Measurements from ENCODE around the gene RPS29. TPM values are rescaled to one million over a fixed set of nuclear protein-coding genes. Genes with fewer than 3 reads are reported as not detected.
"Not testable (repeated sequence)": the region's sequence is repeated elsewhere in the genome, so short reads cannot be mapped to it uniquely, and the experiment has no call there.

RPS29 gene
- polyA plus RNA-seq, 4 donors: 2,810 to 5,742 (median 3,888) TPM

DNA sequence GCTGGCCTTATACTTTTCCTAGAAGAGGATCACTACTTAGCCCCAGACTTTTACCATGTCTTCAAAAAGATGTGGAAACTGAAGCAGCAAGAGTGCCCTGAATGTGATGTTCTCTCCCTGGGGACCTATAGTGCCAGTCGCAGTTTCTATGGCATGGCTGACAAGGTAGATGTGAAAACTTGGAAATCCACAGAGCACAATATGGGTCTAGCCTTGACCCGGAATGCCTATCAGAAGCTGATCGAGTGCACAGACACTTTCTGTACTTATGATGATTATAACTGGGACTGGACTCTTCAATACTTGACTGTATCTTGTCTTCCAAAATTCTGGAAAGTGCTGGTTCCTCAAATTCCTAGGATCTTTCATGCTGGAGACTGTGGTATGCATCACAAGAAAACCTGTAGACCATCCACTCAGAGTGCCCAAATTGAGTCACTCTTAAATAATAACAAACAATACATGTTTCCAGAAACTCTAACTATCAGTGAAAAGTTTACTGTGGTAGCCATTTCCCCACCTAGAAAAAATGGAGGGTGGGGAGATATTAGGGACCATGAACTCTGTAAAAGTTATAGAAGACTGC, 35.9 kb upstream of the RPS29 start:
- Histone ChIP-seq H3K4me1 (ENCODE audit: control insufficient read depth in 3 of 3, insufficient read depth in 2 of 3, low read depth in 1 of 3, low read length in 2 of 3) (peaks cover 0 to 9% (median 5%) of the 10 kb centered on the region in 3 donors), H3K36me3 (ENCODE audit: control insufficient read depth in 3 of 3, insufficient read depth in 2 of 3, low read depth in 1 of 3, low read length in 3 of 3) (peaks cover 0 to 21% (median 7%) of the 10 kb centered on the region in 3 donors), H3K4me3 (ENCODE audit: low read depth in 1 of 3, low read length in 3 of 3) (peak overlapping the region; percentile 77 to 87 (median 81)), H3K27ac (ENCODE audit: low read depth in 1 of 3, low read length in 2 of 3) (peak overlapping the region in 2 of 3 donors; percentile 86 to 99), H3K9me3 (ENCODE audit: control insufficient read depth in 2 of 2, insufficient read depth in 1 of 2, low read depth in 1 of 2, low read length in 1 of 2) (no peaks in the 10 kb centered on the region), H3K27me3 (ENCODE audit: control insufficient read depth in 3 of 3, insufficient read depth in 3 of 3, low read length in 3 of 3) (no peaks in the 10 kb centered on the region)
- 6 to 41% (median 21%) methylated on average over 3 of the region's 3 CpGs for WGBS, 3 donors
- no peak for FAIRE-seq
- no peak for DNase-seq

DNA sequence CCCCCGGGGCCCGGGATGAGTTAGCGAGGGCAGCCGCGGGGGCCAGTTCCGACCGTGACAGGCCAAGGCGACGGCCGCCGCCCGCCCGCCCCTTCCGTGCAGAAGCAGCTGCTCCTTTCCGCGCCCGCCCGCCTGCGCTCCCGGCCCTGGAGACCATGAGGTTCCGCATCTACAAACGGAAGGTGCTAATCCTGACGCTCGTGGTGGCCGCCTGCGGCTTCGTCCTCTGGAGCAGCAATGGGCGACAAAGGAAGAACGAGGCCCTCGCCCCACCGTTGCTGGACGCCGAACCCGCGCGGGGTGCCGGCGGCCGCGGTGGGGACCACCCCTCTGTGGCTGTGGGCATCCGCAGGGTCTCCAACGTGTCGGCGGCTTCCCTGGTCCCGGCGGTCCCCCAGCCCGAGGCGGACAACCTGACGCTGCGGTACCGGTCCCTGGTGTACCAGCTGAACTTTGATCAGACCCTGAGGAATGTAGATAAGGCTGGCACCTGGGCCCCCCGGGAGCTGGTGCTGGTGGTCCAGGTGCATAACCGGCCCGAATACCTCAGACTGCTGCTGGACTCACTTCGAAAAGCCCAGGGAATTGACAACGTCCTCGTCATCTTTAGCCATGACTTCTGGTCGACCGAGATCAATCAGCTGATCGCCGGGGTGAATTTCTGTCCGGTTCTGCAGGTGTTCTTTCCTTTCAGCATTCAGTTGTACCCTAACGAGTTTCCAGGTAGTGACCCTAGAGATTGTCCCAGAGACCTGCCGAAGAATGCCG, 35.1 kb upstream of the RPS29 start:
- Histone ChIP-seq H3K4me3 (ENCODE audit: low read depth in 1 of 3, low read length in 3 of 3) (peak overlapping the region; percentile 77 to 87 (median 81)), H3K9me3 (ENCODE audit: control insufficient read depth in 2 of 2, insufficient read depth in 1 of 2, low read depth in 1 of 2, low read length in 1 of 2) (no peaks in the 10 kb centered on the region), H3K4me1 (ENCODE audit: control insufficient read depth in 3 of 3, insufficient read depth in 2 of 3, low read depth in 1 of 3, low read length in 2 of 3) (peaks cover 0 to 9% (median 5%) of the 10 kb centered on the region in 3 donors), H3K36me3 (ENCODE audit: control insufficient read depth in 3 of 3, insufficient read depth in 2 of 3, low read depth in 1 of 3, low read length in 3 of 3) (peaks cover 0 to 19% (median 5%) of the 10 kb centered on the region in 3 donors), H3K27me3 (ENCODE audit: control insufficient read depth in 3 of 3, insufficient read depth in 3 of 3, low read length in 3 of 3) (no peaks in the 10 kb centered on the region), H3K27ac (ENCODE audit: low read depth in 1 of 3, low read length in 2 of 3) (peak overlapping the region; percentile 86 to 99 (median 86))
- peak in 1 of 2 donors; percentile 66 for DNase-seq
- no peak for FAIRE-seq
- WGBS, 3 donors: 1 to 2% (median 2%) methylated on average over 39 to 65 of the region's 65 CpGs

DNA sequence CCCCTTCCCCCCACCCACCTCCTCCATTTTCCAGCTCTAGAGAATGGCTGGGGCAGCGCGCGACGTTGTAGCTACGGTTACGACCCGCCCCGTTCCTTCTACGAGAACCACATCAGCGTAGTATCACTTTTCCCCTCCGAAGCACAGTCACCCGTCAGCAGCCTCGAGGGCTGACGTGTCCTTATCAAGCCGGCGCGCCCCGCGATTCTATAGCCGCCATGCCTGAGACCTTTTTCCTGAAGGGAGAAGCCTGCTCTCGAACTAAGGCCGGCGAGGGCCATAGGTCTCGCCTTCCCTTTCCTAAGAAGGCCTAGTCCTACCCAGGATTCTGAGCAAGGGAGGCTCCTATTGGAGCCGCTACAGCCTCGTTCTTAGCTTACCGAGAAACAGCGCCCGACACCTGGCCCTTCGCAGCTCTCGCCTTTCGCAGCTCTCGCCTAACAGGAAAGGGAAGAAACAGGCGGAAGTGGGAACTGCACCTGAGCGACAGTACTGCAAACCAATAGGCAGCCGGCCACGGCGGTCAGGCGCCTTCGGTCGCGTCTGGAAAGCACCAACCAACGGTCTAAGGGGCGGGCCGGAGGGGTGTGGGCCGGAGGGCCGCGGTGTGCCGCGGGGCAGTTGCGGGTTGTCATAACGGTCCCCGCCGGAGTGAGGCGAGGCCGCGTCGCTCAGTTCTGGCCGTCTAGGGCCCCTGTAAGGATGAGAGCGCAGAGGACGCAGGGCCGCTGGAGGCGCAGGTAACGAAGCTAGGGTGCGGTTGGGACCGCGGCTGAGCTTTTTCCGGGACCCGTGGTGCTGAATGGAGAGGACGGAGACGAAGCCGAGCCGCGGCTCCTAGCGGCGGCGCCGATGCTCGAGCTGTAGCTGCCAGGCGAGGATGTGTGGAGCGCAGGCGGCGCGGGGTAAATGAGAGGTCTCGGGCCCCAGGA, 34.3 kb upstream of the RPS29 start, which contains the start of the genes MGAT2 and RPL36AL:
TSS of gene MGAT2 (plus strand) at position 618 of the 932 bp plus-strand sequence. CDS start 470 bp downstream, outside the sequence.
TSS of gene RPL36AL (minus strand) at position 445 of the 932 bp plus-strand sequence. CDS start 1,522 bp downstream, outside the sequence.
- H3K27ac ChIP-seq (ENCODE audit: low read depth in 1 of 3, low read length in 2 of 3): peak within 1 kb of the TSS; percentile 86 to 99 (median 98)
- H3K4me3 ChIP-seq (ENCODE audit: low read depth in 1 of 3, low read length in 3 of 3): peak within 1 kb of the TSS; percentile 77 to 87 (median 81)
- no peaks in the 10 kb centered on the region for H3K9me3 ChIP-seq (ENCODE audit: control insufficient read depth in 2 of 2, insufficient read depth in 1 of 2, low read depth in 1 of 2, low read length in 1 of 2)
- no peak for FAIRE-seq
- peak; percentile 98 to 99 for DNase-seq
- peaks cover 0 to 20% (median 5%) of the 10 kb centered on the region in 3 donors for H3K36me3 ChIP-seq (ENCODE audit: control insufficient read depth in 3 of 3, insufficient read depth in 2 of 3, low read depth in 1 of 3, low read length in 3 of 3)
- 0% methylated on average over 74 to 85 of the region's 85 CpGs for WGBS, 3 donors
- peaks cover 0 to 9% (median 5%) of the 10 kb centered on the region in 3 donors for H3K4me1 ChIP-seq (ENCODE audit: control insufficient read depth in 3 of 3, insufficient read depth in 2 of 3, low read depth in 1 of 3, low read length in 2 of 3)
- no peaks in the 10 kb centered on the region for H3K27me3 ChIP-seq (ENCODE audit: control insufficient read depth in 3 of 3, insufficient read depth in 3 of 3, low read length in 3 of 3)

DNA sequence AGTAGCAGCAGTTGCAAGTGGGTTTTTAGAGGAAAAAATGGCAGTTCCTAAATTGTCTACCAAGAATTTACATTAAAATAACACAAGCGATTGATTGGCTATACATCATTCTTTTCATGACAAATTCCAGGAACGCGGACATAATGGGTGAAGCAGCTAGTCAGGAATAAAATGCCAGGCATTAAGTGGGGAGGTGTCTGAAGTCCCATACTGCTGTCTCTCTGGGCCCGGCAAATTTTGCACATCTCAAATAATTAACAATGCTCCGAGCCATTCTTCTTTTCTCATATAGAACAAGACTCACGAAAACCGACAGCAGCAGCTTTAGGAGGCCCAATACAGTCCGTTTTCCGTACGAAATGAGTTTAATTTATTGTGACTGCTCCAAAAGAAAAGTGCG, 33.5 kb upstream of the RPS29 start:
- H3K9me3 ChIP-seq (ENCODE audit: control insufficient read depth in 2 of 2, insufficient read depth in 1 of 2, low read depth in 1 of 2, low read length in 1 of 2): no peaks in the 10 kb centered on the region
- H3K4me1 ChIP-seq (ENCODE audit: control insufficient read depth in 3 of 3, insufficient read depth in 2 of 3, low read depth in 1 of 3, low read length in 2 of 3): peaks cover 0 to 9% (median 5%) of the 10 kb centered on the region in 3 donors
- peaks cover 0 to 23% (median 5%) of the 10 kb centered on the region in 3 donors for H3K36me3 ChIP-seq (ENCODE audit: control insufficient read depth in 3 of 3, insufficient read depth in 2 of 3, low read depth in 1 of 3, low read length in 3 of 3)
- H3K27ac ChIP-seq (ENCODE audit: low read depth in 1 of 3, low read length in 2 of 3): peak overlapping the region; percentile 86 to 99 (median 98)
- H3K4me3 ChIP-seq (ENCODE audit: low read depth in 1 of 3, low read length in 3 of 3): peak overlapping the region; percentile 77 to 87 (median 81)
- no peaks in the 10 kb centered on the region for H3K27me3 ChIP-seq (ENCODE audit: control insufficient read depth in 3 of 3, insufficient read depth in 3 of 3, low read length in 3 of 3)
- 0 to 1% (median 0%) methylated on average over 11 of the region's 11 CpGs for WGBS, 3 donors
- FAIRE-seq (no peak), DNase-seq (no peak)

DNA sequence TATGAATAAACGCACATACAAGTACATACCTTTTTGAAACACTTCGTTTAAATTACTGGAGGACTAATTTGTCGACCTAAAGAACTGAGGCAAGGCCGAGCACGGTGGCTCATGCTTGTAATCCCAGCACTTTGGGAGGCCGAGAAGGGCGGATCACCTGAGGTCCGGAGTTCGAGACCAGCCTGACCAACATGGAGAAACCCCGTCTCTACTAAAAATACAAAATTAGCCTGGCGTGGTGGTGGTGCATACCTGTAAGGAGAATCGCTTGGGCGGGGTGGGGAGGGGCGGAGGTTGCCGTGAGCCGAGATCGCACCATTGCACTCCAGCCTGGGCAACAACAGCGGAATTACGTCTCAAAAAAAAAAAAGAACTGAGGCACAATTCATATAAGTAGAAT, 33.1 kb upstream of the RPS29 start:
- WGBS, 3 donors: 8 to 50% (median 15%) methylated on average over 19 of the region's 19 CpGs
- peaks cover 0 to 23% (median 5%) of the 10 kb centered on the region in 3 donors for H3K36me3 ChIP-seq (ENCODE audit: control insufficient read depth in 3 of 3, insufficient read depth in 2 of 3, low read depth in 1 of 3, low read length in 3 of 3)
- DNase-seq; H3K9me3 ChIP-seq (ENCODE audit: control insufficient read depth in 2 of 2, insufficient read depth in 1 of 2, low read depth in 1 of 2, low read length in 1 of 2); FAIRE-seq; H3K27me3 ChIP-seq (ENCODE audit: control insufficient read depth in 3 of 3, insufficient read depth in 3 of 3, low read length in 3 of 3); H3K4me1 ChIP-seq (ENCODE audit: control insufficient read depth in 3 of 3, insufficient read depth in 2 of 3, low read depth in 1 of 3, low read length in 2 of 3): not testable (repeated sequence)
- H3K27ac ChIP-seq (ENCODE audit: low read depth in 1 of 3, low read length in 2 of 3): peak overlapping the region in 2 of 3 donors; percentile 98 to 99
- peak overlapping the region; percentile 77 to 87 (median 81) for H3K4me3 ChIP-seq (ENCODE audit: low read depth in 1 of 3, low read length in 3 of 3)

DNA sequence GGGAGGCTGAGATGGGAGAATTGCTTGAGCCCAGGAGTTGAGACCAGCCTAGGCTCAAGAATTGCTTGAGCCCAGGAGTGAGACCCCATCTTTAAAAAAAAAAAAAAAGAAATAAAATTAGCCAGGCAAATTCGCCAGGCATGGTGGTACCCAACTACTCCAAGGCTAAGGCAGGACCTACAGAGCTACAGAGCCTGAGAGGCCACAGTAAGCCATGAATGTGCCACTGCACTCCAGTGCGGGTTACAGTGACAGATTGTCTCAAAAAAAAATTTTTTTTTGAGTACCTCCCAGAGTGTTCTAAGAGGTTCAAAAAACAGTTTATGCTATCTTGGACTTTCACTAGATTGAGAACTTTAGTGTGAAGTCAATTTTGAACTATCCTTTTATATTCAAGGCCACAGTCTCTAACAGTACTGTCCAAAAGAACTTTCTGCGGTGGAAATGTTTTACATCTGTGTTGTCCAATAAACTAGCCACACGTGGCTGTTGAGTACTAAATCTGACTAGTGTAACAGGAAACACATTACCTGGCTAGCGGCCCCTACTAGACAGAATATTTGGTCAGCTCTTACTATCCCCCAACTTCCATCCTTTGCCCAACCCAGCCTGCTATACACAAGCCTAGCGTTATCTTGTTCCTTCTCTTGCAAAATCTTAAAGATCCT, 31.8 kb upstream of the RPS29 start:
- DNase-seq: no peak
- 83 to 85% (median 84%) methylated on average over 6 of the region's 6 CpGs for WGBS, 3 donors
- H3K27ac ChIP-seq (ENCODE audit: low read depth in 1 of 3, low read length in 2 of 3): no peak overlapping the region
- peaks cover 0 to 6% (median 5%) of the 10 kb centered on the region in 3 donors for H3K4me1 ChIP-seq (ENCODE audit: control insufficient read depth in 3 of 3, insufficient read depth in 2 of 3, low read depth in 1 of 3, low read length in 2 of 3)
- no peaks in the 10 kb centered on the region for H3K9me3 ChIP-seq (ENCODE audit: control insufficient read depth in 2 of 2, insufficient read depth in 1 of 2, low read depth in 1 of 2, low read length in 1 of 2)
- H3K36me3 ChIP-seq (ENCODE audit: control insufficient read depth in 3 of 3, insufficient read depth in 2 of 3, low read depth in 1 of 3, low read length in 3 of 3): peaks cover 0 to 25% (median 5%) of the 10 kb centered on the region in 3 donors
- no peak for FAIRE-seq
- H3K4me3 ChIP-seq (ENCODE audit: low read depth in 1 of 3, low read length in 3 of 3): no peak overlapping the region
- H3K27me3 ChIP-seq (ENCODE audit: control insufficient read depth in 3 of 3, insufficient read depth in 3 of 3, low read length in 3 of 3): no peaks in the 10 kb centered on the region

DNA sequence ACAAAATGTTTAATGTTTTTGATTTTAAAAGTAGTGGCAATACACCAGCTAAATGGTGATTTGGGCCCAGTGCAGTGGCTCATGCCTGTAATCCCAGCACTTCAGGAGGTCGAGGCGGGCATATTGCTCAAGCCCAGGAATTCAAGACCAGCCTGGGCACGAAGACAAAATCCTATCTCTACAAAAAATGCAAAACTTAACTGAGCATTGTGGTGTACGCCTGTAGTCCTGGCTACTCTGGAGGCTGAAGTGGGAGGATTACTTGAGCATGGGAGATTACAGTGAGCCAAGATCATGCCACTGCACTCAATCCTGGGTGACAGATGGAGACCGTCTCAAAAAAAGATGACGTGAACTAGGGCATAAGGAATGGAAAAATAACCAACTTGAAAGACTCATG, 29.6 kb upstream of the RPS29 start:
- Histone ChIP-seq H3K36me3 (ENCODE audit: control insufficient read depth in 3 of 3, insufficient read depth in 2 of 3, low read depth in 1 of 3, low read length in 3 of 3) (peaks cover 0 to 31% (median 5%) of the 10 kb centered on the region in 3 donors), H3K9me3 (ENCODE audit: control insufficient read depth in 2 of 2, insufficient read depth in 1 of 2, low read depth in 1 of 2, low read length in 1 of 2) (no peaks in the 10 kb centered on the region), H3K4me3 (ENCODE audit: low read depth in 1 of 3, low read length in 3 of 3) (no peak overlapping the region), H3K27ac (ENCODE audit: low read depth in 1 of 3, low read length in 2 of 3) (no peak overlapping the region), H3K4me1 (ENCODE audit: control insufficient read depth in 3 of 3, insufficient read depth in 2 of 3, low read depth in 1 of 3, low read length in 2 of 3) (no peaks in the 10 kb centered on the region), H3K27me3 (ENCODE audit: control insufficient read depth in 3 of 3, insufficient read depth in 3 of 3, low read length in 3 of 3) (no peaks in the 10 kb centered on the region)
- no peak for FAIRE-seq
- WGBS, 3 donors: 92 to 94% (median 93%) methylated on average over 6 of the region's 6 CpGs
- DNase-seq: no peak

All from small intestine (tissue), 7 donors.